HCT116 (cell line): ENCODE data around the gene ARSJ. TPM values are rescaled to one million over a fixed set of nuclear protein-coding genes. Genes with fewer than 3 reads are reported as not detected.
"Not testable (repeated sequence)": the region's sequence is repeated elsewhere in the genome, so short reads cannot be mapped to it uniquely, and the experiment has no call there.

Experiments used
- ATAC-seq: fragments of 200-7000 bp; cut with Tn5 transposase; 2 replicates; pipeline ENCODE4 v1.9.1; 2020; ENCODE audit warnings: mild to moderate bottlenecking, moderate library complexity
- BruUV-seq: library from RNA; stranded (reverse); fragments of 400-500 nt; replicated peaks from 2 replicates; lab custom pipeline; 2021; lab: Mats Ljungman, UMichigan
- CTCF ChIA-PET: fragments of 300-600 bp; sonication (Branson Sonifier 250); formaldehyde crosslinking; loops from one replicate; lab custom pipeline; 2021; ENCODE audit warnings: antibody characterized with exemption; lab: Charles Lee
- POLR2A ChIA-PET: fragments of 300-600, 350-600 bp; sonication (Branson Sonifier 250); formaldehyde crosslinking; loops from one replicate; lab custom pipeline; 2021; ENCODE audit warnings: antibody characterized with exemption; lab: Charles Lee
- RAD21 ChIA-PET, 2 experiments: fragments of 300-600 bp; sonication (Branson Sonifier 250); formaldehyde crosslinking; loops; one replicate each; lab custom pipeline; 2023; ENCODE audit warnings: low total read pairs in 2 of 2; ENCODE audit not compliant: uncharacterized antibody in 2 of 2, unreplicated experiment in 2 of 2, low non-redundant PET in 1 of 2; lab: Charles Lee
- DNase-seq: peaks from one replicate; pipeline ENCODE4 v3.0.0-alpha.2; 2010; ENCODE audit warnings: low read depth, low spot score
- H2AFZ ChIP-seq: fragments of 200-600 bp; shearing (Covaris generic), sonication (generic); 2 replicates; pipeline ENCODE4 v1.6.1; 2017; ENCODE audit warnings: low read depth, mixed run types, mixed read lengths, antibody characterized with exemption, low read length; ENCODE audit not compliant: poor library complexity, severe bottlenecking
- H3K27ac ChIP-seq: 2 replicates; pipeline ENCODE4 v1.5.1; 2012; ENCODE audit warnings: low read depth, low read length
- H3K27me3 ChIP-seq: fragments of 200-600 bp; sonication (generic); 2 replicates; pipeline ENCODE4 v1.6.1; 2016; ENCODE audit warnings: mixed run types, low read length, mixed read lengths; ENCODE audit not compliant: insufficient read depth
- H3K36me3 ChIP-seq, 2 experiments: fragments of 200-500 bp in 1 of 2; fragments of 200-600 bp in 1 of 2; sonication (Bioruptor generic) in 1 of 2; sonication (generic) in 1 of 2; 2 replicates each; pipeline versions ENCODE4 v1.5.1 to v1.6.1; 2014 to 2016; ENCODE audit warnings: low read length in 2 of 2, inconsistent platforms in 1 of 2, mixed read lengths in 1 of 2, mixed run types in 1 of 2; ENCODE audit not compliant: insufficient read depth in 2 of 2, control insufficient read depth in 1 of 2
- H3K4me1 ChIP-seq, 2 experiments: fragments of 200-600 bp in 1 of 2; sonication (generic) in 1 of 2; 2 replicates each; pipeline versions ENCODE4 v1.5.1 to v1.6.1; 2012 to 2017; ENCODE audit warnings: low read length in 2 of 2, inconsistent platforms in 1 of 2, mild to moderate bottlenecking in 1 of 2, mixed read lengths in 1 of 2, mixed run types in 1 of 2, moderate library complexity in 1 of 2; ENCODE audit not compliant: insufficient read depth in 2 of 2, control insufficient read depth in 1 of 2
- H3K4me2 ChIP-seq: fragments of 200-600 bp; sonication (generic); 2 replicates; pipeline ENCODE4 v1.6.1; 2017; ENCODE audit warnings: mixed run types, low read length, mixed read lengths
- H3K4me3 ChIP-seq, 2 experiments: fragments of 200-600 bp in 1 of 2; sonication (generic) in 1 of 2; replicated peaks in 1 of 2; 2 replicates each; pipeline ENCODE4 v1.5.1; 2011 to 2016; ENCODE audit warnings: low read length in 2 of 2, control low read depth in 1 of 2, low read depth in 1 of 2, mild to moderate bottlenecking in 1 of 2, mixed read lengths in 1 of 2, mixed run types in 1 of 2
- H3K79me2 ChIP-seq: fragments of 200-600 bp; sonication (generic); 2 replicates; pipeline ENCODE4 v1.6.1; 2017; ENCODE audit warnings: mild to moderate bottlenecking, mixed run types, low read length, moderate library complexity, mixed read lengths; ENCODE audit not compliant: insufficient read depth
- H3K9ac ChIP-seq: fragments of 200-600 bp; sonication (generic); 2 replicates; pipeline ENCODE4 v1.6.1; 2016; ENCODE audit warnings: low read length, mixed read lengths
- H3K9me2 ChIP-seq: fragments of 200-600 bp; sonication (generic), shearing (Covaris generic); 2 replicates; pipeline ENCODE4 v1.6.1; 2017; ENCODE audit warnings: mixed run types, mild to moderate bottlenecking, moderate library complexity; ENCODE audit not compliant: insufficient read depth
- H3K9me3 ChIP-seq, 2 experiments: fragments of 200-500 bp in 1 of 2; fragments of 200-600 bp in 1 of 2; sonication (Bioruptor generic) in 1 of 2; sonication (generic) in 1 of 2; 2 replicates each; pipeline ENCODE4 v1.6.1; 2014 to 2017; ENCODE audit warnings: low read length in 2 of 2, mixed read lengths in 2 of 2, inconsistent platforms in 1 of 2, low read depth in 1 of 2, mild to moderate bottlenecking in 1 of 2, mixed run types in 1 of 2, moderate library complexity in 1 of 2; ENCODE audit not compliant: control insufficient read depth in 1 of 2, insufficient read depth in 1 of 2
- H4K20me1 ChIP-seq: fragments of 200-600 bp; sonication (generic), shearing (Covaris generic); 2 replicates; pipeline ENCODE4 v1.6.1; 2017; ENCODE audit warnings: mixed run types, mild to moderate bottlenecking, moderate library complexity; ENCODE audit not compliant: insufficient read depth
- ELF1 ChIP-seq: IDR thresholded peaks from 2 replicates; pipeline ENCODE4 v1.6.1; 2012; ENCODE audit warnings: low read depth, borderline replicate concordance
- EZH2 ChIP-seq: fragments of 200-600 bp; sonication (generic); IDR thresholded peaks from 2 replicates; pipeline ENCODE4 v1.6.1; 2017; ENCODE audit warnings: antibody characterized with exemption, mixed run types
- EZH2phosphoT487 ChIP-seq: fragments of 200-600 bp; IDR thresholded peaks from 2 replicates; pipeline ENCODE4 v1.6.1; 2018; ENCODE audit warnings: antibody characterized with exemption, borderline replicate concordance
- POLR2AphosphoS5 ChIP-seq: IDR thresholded peaks from 2 replicates; pipeline ENCODE4 v1.6.1; 2011; ENCODE audit warnings: mild to moderate bottlenecking, low read depth, low read length, moderate library complexity
- SP1 ChIP-seq: IDR thresholded peaks from 2 replicates; pipeline ENCODE4 v1.6.1; 2012; ENCODE audit warnings: low read depth
- SRF ChIP-seq: IDR thresholded peaks from 2 replicates; pipeline ENCODE4 v1.6.1; 2012; ENCODE audit warnings: low read depth
- TCF7L2 ChIP-seq: IDR thresholded peaks from 2 replicates; pipeline ENCODE4 v1.7.0; 2011; ENCODE audit warnings: borderline replicate concordance, inconsistent platforms; ENCODE audit not compliant: insufficient read depth, insufficient read length; ENCODE audit errors: extremely low read depth
- YY1 ChIP-seq: IDR thresholded peaks from 2 replicates; pipeline ENCODE4 v1.6.1; 2011; ENCODE audit warnings: low read length, low read depth, moderate library complexity, mild to moderate bottlenecking; ENCODE audit not compliant: insufficient replicate concordance; ENCODE audit errors: extremely low read depth
- ZFX ChIP-seq: fragments of 450-650 bp; IDR thresholded peaks from 2 replicates; pipeline ENCODE4 v1.6.1; 2017
- intact Hi-C: fragments of 100-400 bp; cut with micrococcal nuclease; formaldehyde crosslinking; loops from 2 replicates; pipeline ENCODE4 v1.10.0; 2022
- total RNA-seq: library from RNA; stranded (reverse); gene quantifications from one replicate; pipeline ENCODE4 v1.2.1, GENCODE V29; 2021; ENCODE audit not compliant: unreplicated experiment
- TF ChIP-seq, protein P1 (sequence below): IDR thresholded peaks from 2 replicates; pipeline ENCODE4 v1.6.1; 2012; ENCODE audit warnings: low read depth
- TF ChIP-seq, protein P2 (sequence below): IDR thresholded peaks from 2 replicates; pipeline ENCODE4 v1.6.1; 2012

The ARSJ gene
- total RNA-seq, 1 experiment from 2014 or later, result 2.3 TPM

DNA sequence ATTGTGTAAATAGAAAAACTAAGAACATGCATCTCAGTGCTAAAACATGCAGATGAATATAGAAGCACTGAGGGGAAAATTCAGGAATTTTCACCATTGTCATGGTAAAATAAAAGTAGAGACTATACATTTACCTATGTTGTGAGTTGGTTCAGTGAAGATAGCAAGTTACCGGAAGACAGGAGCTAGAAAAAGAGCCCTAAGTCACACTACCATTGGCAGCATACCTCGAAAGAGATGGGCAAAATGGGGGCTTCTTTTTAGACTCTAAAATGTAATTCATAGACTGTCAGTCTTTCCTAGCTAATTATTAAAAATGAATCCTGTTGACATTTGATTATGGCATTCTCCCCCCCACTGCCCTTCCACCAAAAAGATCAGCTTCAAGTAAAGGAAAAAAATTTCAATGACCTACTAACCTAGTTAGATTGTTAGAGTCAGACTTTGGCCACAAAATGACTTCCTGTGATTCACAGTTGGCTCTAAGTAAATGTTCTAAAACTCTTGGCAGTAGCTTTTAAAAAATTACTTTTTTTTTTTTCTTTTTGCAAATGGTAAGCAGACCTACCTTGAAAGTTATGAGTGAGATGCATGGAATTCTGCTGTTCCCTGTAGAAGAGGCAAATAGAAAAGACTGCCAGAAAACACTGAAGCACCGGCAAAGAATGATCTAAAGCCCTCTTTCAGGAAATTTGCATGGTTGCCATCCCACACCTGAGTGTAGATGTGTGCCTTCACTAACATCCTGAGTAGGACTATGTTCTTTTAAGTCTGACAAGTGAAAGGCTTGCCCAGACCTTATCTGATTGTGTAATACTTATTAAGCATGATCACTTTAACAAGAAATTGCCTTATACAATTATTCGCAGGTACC is 26.4 kb upstream of the ARSJ start:
- Histone ChIP-seq H3K79me2 (no peaks in the 10 kb centered on the region), H3K9me2 (no peaks in the 10 kb centered on the region), H3K27me3 (no peaks in the 10 kb centered on the region), H3K9ac (no peak overlapping the region), H3K36me3 (no peaks in the 10 kb centered on the region), H2AFZ (no peak overlapping the region), H3K4me1 (no peaks in the 10 kb centered on the region), H3K9me3 (no peaks in the 10 kb centered on the region), H3K27ac (no peak overlapping the region), H3K4me3 (no peak overlapping the region), H4K20me1 (no peaks in the 10 kb centered on the region), H3K4me2 (no peak overlapping the region)
- ATAC-seq (no peak), DNase-seq (no peak)
- BruUV-seq, result no TSS peak
- intact Hi-C loops, result no loop called here
- no peak for TF ChIP-seq EZH2phosphoT487
- TF ChIP-seq, protein P1, sequence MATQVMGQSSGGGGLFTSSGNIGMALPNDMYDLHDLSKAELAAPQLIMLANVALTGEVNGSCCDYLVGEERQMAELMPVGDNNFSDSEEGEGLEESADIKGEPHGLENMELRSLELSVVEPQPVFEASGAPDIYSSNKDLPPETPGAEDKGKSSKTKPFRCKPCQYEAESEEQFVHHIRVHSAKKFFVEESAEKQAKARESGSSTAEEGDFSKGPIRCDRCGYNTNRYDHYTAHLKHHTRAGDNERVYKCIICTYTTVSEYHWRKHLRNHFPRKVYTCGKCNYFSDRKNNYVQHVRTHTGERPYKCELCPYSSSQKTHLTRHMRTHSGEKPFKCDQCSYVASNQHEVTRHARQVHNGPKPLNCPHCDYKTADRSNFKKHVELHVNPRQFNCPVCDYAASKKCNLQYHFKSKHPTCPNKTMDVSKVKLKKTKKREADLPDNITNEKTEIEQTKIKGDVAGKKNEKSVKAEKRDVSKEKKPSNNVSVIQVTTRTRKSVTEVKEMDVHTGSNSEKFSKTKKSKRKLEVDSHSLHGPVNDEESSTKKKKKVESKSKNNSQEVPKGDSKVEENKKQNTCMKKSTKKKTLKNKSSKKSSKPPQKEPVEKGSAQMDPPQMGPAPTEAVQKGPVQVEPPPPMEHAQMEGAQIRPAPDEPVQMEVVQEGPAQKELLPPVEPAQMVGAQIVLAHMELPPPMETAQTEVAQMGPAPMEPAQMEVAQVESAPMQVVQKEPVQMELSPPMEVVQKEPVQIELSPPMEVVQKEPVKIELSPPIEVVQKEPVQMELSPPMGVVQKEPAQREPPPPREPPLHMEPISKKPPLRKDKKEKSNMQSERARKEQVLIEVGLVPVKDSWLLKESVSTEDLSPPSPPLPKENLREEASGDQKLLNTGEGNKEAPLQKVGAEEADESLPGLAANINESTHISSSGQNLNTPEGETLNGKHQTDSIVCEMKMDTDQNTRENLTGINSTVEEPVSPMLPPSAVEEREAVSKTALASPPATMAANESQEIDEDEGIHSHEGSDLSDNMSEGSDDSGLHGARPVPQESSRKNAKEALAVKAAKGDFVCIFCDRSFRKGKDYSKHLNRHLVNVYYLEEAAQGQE, result no peak
- no peak for TF ChIP-seq SRF
- TF ChIP-seq, protein P2, sequence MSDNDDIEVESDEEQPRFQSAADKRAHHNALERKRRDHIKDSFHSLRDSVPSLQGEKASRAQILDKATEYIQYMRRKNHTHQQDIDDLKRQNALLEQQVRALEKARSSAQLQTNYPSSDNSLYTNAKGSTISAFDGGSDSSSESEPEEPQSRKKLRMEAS, result no peak
- TF ChIP-seq SP1, result no peak
- no peak for TF ChIP-seq TCF7L2
- TF ChIP-seq ELF1, result no peak
- no peak for TF ChIP-seq EZH2
- TF ChIP-seq ZFX, result no peak
- TF ChIP-seq YY1, result no peak
- TF ChIP-seq POLR2AphosphoS5, result no peak
- ChIA-PET RAD21 (no interaction called here), POLR2A (no interaction called here), CTCF (no interaction called here)

DNA sequence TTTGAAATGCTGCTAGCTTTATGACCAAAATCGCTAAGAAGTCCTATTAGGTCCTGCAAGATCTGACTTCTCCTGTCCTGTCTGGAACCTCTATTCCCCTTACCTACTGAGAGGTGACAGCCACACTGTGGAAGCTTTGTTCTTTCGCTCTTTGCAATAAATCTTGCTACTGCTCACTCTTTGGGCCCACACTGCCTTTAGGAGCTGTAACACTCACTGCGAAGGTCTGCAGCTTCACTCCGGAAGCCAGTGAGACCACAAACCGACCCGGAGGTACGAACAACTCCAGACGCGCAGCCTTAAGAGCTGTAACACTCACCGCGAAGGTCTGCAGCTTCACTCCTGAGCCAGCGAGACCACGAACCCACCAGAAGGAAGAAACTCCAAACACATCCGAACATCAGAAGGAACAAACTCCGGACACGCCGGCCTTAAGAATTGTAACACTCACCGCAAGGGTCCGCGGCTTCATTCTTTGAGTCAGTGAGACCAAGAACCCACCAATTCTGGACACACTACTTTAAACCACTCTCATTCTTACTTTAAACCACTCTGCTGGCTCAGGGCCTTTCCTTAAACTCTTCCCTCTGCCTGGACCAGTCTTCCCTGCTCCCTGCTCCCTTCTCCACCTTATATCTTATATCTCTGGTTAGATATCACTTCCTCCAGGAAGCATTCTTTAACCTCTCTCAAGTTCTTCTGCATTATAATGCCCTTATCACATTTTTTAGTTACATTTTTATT is 25.2 kb upstream of the ARSJ start:
- H3K4me3 ChIP-seq, intact Hi-C loops, H3K79me2 ChIP-seq, ATAC-seq, RAD21 ChIA-PET, H3K27me3 ChIP-seq, H3K9me3 ChIP-seq, H3K4me1 ChIP-seq, DNase-seq, H3K4me2 ChIP-seq, H3K27ac ChIP-seq, H3K9me2 ChIP-seq, H4K20me1 ChIP-seq, H2AFZ ChIP-seq, H3K9ac ChIP-seq, POLR2A ChIA-PET, CTCF ChIA-PET, BruUV-seq, H3K36me3 ChIP-seq: not testable (repeated sequence)
